Fibroblast of mammary gland (primary cell): ENCODE measurements around the gene CTBP1.

Experiments used
- DNase-seq: peaks from one replicate; pipeline ENCODE4 v3.0.0-alpha.2; 2010; ENCODE audit warnings: low read depth
- H3K4me3 ChIP-seq: 2 replicates; pipeline ENCODE4 v1.5.1; 2011; ENCODE audit warnings: low read depth, mild to moderate bottlenecking, low read length, moderate library complexity; ENCODE audit not compliant: control insufficient read depth
- CTCF ChIP-seq: conservative IDR thresholded peaks from 2 replicates; pipeline ENCODE4 v1.5.1; 2011; ENCODE audit warnings: low read depth, low read length, inconsistent platforms; ENCODE audit not compliant: control insufficient read depth, insufficient read depth

CTBP1 gene

GRCh38 chr4:1194010-1194900 is 54.7 kb downstream of the CTBP1 start:
- peak overlapping the region; percentile 50 for H3K4me3 ChIP-seq
- TF ChIP-seq CTCF, result no peak
- DNase-seq, result peak; percentile 64

GRCh38 chr4:1193206-1194009 is 55.5 kb downstream of the CTBP1 start:
- TF ChIP-seq CTCF, result no peak
- peak overlapping the region; percentile 50 for H3K4me3 ChIP-seq
- no peak for DNase-seq

GRCh38 chr4:1192493-1193205 is 56.3 kb downstream of the CTBP1 start:
- peak overlapping the region; percentile 7 for H3K4me3 ChIP-seq
- no peak for TF ChIP-seq CTCF
- no peak for DNase-seq

- peak; percentile 99 for DNase-seq
- peak overlapping the region; percentile 7 for H3K4me3 ChIP-seq
- TF ChIP-seq CTCF, result no peak
Observed at GRCh38 chr4:1192091-1192492, 56.8 kb downstream of the CTBP1 start.

- no peak overlapping the region for H3K4me3 ChIP-seq
- TF ChIP-seq CTCF, result no peak
- DNase-seq, result no peak
Observed at GRCh38 chr4:1191621-1192020, 57.3 kb downstream of the CTBP1 start.

GRCh38 chr4:1187182-1187581 is 61.7 kb downstream of the CTBP1 start:
- H3K4me3 ChIP-seq, result no peak overlapping the region
- DNase-seq, result no peak
- no peak for TF ChIP-seq CTCF
